Smooth muscle cell (in vitro differentiated cells): ENCODE results near the gene RPTN. TPM values are rescaled to one million over a fixed set of nuclear protein-coding genes. Genes with fewer than 3 reads are reported as not detected.

Experiments used
- DNase-seq: peaks from one replicate; lab custom pipeline; 2025; ENCODE audit not compliant: unreplicated experiment; lab: John Stamatoyannopoulos, UW
- H2AFZ ChIP-seq: fragments of 200-600 bp; sonication (generic); 2 replicates; pipeline ENCODE4 v1.6.0; 2016; ENCODE audit warnings: antibody characterized with exemption, low read depth, mild to moderate bottlenecking
- H3F3A ChIP-seq: fragments of 200-600 bp; sonication (generic); 2 replicates; pipeline ENCODE4 v1.6.0; 2017; ENCODE audit warnings: antibody characterized with exemption, low read depth
- H3K27ac ChIP-seq: fragments of 200-600 bp; sonication (generic); 2 replicates; pipeline ENCODE4 v1.5.1; 2016; ENCODE audit warnings: low read depth, mild to moderate bottlenecking
- H3K27me3 ChIP-seq: fragments of 200-600 bp; sonication (generic); 2 replicates; pipeline ENCODE4 v1.6.1; 2016; ENCODE audit warnings: low read depth, mild to moderate bottlenecking
- H3K36me3 ChIP-seq: fragments of 200-600 bp; sonication (generic); 2 replicates; pipeline ENCODE4 v1.5.1; 2016; ENCODE audit warnings: low read depth
- H3K4me1 ChIP-seq: fragments of 200-600 bp; sonication (generic); 2 replicates; pipeline ENCODE4 v1.5.1; 2016; ENCODE audit warnings: low read depth
- H3K4me2 ChIP-seq: fragments of 200-600 bp; sonication (generic); 2 replicates; pipeline ENCODE4 v1.6.0; 2016; ENCODE audit warnings: mild to moderate bottlenecking
- H3K4me3 ChIP-seq: fragments of 200-600 bp; sonication (generic); 2 replicates; pipeline ENCODE4 v1.5.1; 2016; ENCODE audit warnings: mild to moderate bottlenecking
- H3K79me2 ChIP-seq: fragments of 200-600 bp; sonication (generic); 2 replicates; pipeline ENCODE4 v1.6.0; 2016; ENCODE audit warnings: low read depth, mild to moderate bottlenecking
- H3K9ac ChIP-seq: fragments of 200-600 bp; sonication (generic); 2 replicates; pipeline ENCODE4 v1.6.0; 2016; ENCODE audit warnings: low read depth
- H3K9me3 ChIP-seq: fragments of 200-600 bp; sonication (generic); replicated peaks from 2 replicates; pipeline ENCODE4 v1.5.1; 2016; ENCODE audit warnings: low read depth
- H4K20me1 ChIP-seq: fragments of 200-600 bp; sonication (generic); 2 replicates; pipeline ENCODE4 v1.6.0; 2016; ENCODE audit warnings: low read depth
- CTCF ChIP-seq: fragments of 200-600 bp; sonication (generic); IDR thresholded peaks from 2 replicates; pipeline ENCODE4 v1.5.1; 2017; ENCODE audit warnings: borderline replicate concordance, mild to moderate bottlenecking, antibody characterized with exemption; ENCODE audit not compliant: insufficient read depth, poor library complexity, severe bottlenecking
- WGBS: methylation state at CpG from one replicate; pipeline ENCODE4 v1.1.7; 2016; ENCODE audit warnings: low lambda C conversion rate; 5-methylcytosine and 5-hydroxymethylcytosine counted together
- polyA plus RNA-seq: library from polyadenylated mRNA; unstranded; fragments of >200 nt; fragmentation: Nextera tagmentation; extraction: Ambion mirVana; gene quantifications from 2 replicates; pipeline ENCODE4 v1.2.1, GENCODE V29; 2016
- total RNA-seq: library from RNA; depleted of rRNA; stranded (reverse); fragments of >200 nt; gene quantifications from 2 replicates; pipeline ENCODE4 v1.2.3, GENCODE V29; 2014

RPTN gene, protein sequence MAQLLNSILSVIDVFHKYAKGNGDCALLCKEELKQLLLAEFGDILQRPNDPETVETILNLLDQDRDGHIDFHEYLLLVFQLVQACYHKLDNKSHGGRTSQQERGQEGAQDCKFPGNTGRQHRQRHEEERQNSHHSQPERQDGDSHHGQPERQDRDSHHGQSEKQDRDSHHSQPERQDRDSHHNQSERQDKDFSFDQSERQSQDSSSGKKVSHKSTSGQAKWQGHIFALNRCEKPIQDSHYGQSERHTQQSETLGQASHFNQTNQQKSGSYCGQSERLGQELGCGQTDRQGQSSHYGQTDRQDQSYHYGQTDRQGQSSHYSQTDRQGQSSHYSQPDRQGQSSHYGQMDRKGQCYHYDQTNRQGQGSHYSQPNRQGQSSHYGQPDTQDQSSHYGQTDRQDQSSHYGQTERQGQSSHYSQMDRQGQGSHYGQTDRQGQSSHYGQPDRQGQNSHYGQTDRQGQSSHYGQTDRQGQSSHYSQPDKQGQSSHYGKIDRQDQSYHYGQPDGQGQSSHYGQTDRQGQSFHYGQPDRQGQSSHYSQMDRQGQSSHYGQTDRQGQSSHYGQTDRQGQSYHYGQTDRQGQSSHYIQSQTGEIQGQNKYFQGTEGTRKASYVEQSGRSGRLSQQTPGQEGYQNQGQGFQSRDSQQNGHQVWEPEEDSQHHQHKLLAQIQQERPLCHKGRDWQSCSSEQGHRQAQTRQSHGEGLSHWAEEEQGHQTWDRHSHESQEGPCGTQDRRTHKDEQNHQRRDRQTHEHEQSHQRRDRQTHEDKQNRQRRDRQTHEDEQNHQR
- not detected in 2 replicates for total RNA-seq
- not detected in 2 replicates for polyA plus RNA-seq

GRCh38 chr1:152159144-152159543 lies at the start of gene RPTN:
RPTN (minus strand) TSS chr1:152159228; CDS start chr1:152157889, 1,339 bp downstream.
- no peak within 1 kb of the TSS for H3K4me3 ChIP-seq
- no peak within 1 kb of the TSS for H3K4me2 ChIP-seq
- 65% methylated on average over 1 of the region's 1 CpG for WGBS
- no peak for DNase-seq
- no peaks in the 10 kb centered on the region for H3K36me3 ChIP-seq
- no peak within 1 kb of the TSS for H3K9ac ChIP-seq
- no peak for TF ChIP-seq CTCF
- H3K79me2 ChIP-seq: no peaks in the 10 kb centered on the region
- no peaks in the 10 kb centered on the region for H3K9me3 ChIP-seq
- H3K4me1 ChIP-seq: no peaks in the 10 kb centered on the region
- H3F3A ChIP-seq: no peaks in the 10 kb centered on the region
- H4K20me1 ChIP-seq: no peaks in the 10 kb centered on the region
- no peaks in the 10 kb centered on the region for H3K27me3 ChIP-seq
- H2AFZ ChIP-seq: no peak within 1 kb of the TSS
- no peak within 1 kb of the TSS for H3K27ac ChIP-seq

GRCh38 chr1:152198982-152199381 lies 40.0 kb upstream of the RPTN start:
- Histone ChIP-seq H3K4me1 (no peaks in the 10 kb centered on the region), H3F3A (no peaks in the 10 kb centered on the region), H2AFZ (no peak overlapping the region), H3K27me3 (no peaks in the 10 kb centered on the region), H3K4me2 (no peak overlapping the region), H4K20me1 (no peaks in the 10 kb centered on the region), H3K27ac (no peak overlapping the region), H3K9me3 (no peaks in the 10 kb centered on the region), H3K36me3 (no peaks in the 10 kb centered on the region), H3K79me2 (no peaks in the 10 kb centered on the region), H3K9ac (no peak overlapping the region), H3K4me3 (no peak overlapping the region)
- no peak for DNase-seq
- no peak for TF ChIP-seq CTCF

DNA sequence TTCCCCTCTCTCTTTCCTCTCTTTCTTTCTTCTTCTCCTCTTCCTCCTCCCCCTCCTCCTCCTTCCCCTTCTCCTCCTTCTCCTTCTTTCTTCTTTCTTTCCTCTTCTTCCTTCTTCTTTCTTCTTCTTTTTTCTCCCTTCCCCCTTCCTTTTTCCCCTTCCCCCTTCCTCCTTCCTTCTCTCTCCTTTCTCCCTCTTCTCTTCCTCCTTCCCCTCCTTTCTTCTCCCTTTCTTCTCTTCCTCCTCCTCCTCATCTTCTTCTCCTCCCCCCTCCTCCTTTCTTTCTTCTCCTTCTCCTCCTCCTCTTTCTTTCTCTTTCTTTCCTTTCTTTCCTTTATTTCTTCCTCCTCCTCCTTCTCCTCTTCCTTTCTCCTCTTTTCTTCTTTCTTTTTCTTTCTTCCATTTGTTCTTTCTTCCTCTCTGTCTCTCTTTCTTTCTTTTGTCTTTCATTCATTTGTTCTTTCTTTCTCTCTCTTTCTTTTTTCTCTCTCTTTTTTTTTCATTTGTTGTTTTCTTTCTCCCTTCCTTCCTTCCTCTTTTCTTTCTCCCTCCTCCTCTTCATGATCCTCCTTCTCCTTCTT lies 38.4 kb upstream of the RPTN start:
- H3K4me2 ChIP-seq: no peak overlapping the region
- H3K27me3 ChIP-seq: no peaks in the 10 kb centered on the region
- no peaks in the 10 kb centered on the region for H3F3A ChIP-seq
- no peak overlapping the region for H3K4me3 ChIP-seq
- no peaks in the 10 kb centered on the region for H3K9me3 ChIP-seq
- no peak overlapping the region for H3K9ac ChIP-seq
- H3K79me2 ChIP-seq: no peaks in the 10 kb centered on the region
- H2AFZ ChIP-seq: no peak overlapping the region
- no peak for TF ChIP-seq CTCF
- no peaks in the 10 kb centered on the region for H3K36me3 ChIP-seq
- no peaks in the 10 kb centered on the region for H4K20me1 ChIP-seq
- no peak overlapping the region for H3K27ac ChIP-seq
- H3K4me1 ChIP-seq: no peaks in the 10 kb centered on the region
- no peak for DNase-seq
